ENCODE results near the gene MPP2. TPM values are rescaled to one million over a fixed set of nuclear protein-coding genes. Genes with fewer than 3 reads are reported as not detected.

Gene MPP2
- total and polyA plus RNA-seq, 3 donors from 2014 or later: 25.1 to 31.4 (median 25.8) TPM

DNA sequence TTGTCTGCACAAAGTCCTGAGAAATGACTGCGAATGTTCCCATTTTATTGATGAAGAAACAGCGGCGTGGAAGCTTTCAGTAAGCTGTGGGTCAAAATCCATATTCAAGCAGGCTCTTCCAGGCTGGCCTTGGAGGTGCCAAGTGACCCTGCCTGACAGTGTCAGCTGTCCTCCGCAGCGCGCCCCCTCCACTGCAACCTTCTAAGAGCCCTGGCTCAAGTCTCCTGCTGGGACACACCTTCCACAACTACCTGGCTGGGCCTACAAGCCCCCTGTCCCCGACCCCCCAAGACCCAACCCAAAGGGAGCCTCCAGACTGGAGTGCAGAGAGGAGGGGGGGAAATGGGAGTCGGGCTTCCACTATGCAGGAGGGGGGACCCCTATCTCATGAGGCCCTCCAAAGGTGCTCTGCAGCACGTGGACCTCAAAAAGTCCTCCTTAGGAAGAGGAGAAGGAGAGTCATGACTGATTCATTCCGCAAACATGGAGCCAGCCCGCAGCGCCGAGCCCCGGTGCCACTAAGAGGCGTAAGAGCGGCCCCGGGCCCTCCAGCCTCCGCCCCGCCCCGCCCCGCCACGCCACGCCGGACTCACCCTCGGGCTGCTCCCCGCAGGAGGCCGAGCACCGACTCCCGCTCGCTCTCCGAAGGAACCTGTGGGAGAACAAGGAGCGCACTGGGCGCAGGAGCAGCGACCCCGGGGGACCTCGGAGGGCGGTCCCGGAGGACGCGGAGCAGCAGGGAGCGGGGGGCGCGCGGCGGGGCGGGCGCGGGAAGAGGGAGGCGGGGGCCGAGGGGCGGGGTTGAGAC, 75.0 kb downstream of the MPP2 start:
- intact Hi-C loops (cut with DNase I; ENCODE audit: low total_unique reads): no loop called here
- Histone ChIP-seq H3K9me3 (no peaks in the 10 kb centered on the region), H3K36me3 (ENCODE audit: low read depth, missing control alignments) (no peaks in the 10 kb centered on the region), H3K27ac (peak overlapping the region; percentile 55 to 66), H3K4me1 (peaks cover 5% of the 10 kb centered on the region), H3K27me3 (no peaks in the 10 kb centered on the region), H3K4me3 (peak overlapping the region; percentile 69 to 80)
- TF ChIP-seq POLR2A (IDR thresholded peaks at IDR 0.05): no peak
- TF ChIP-seq, protein P1, sequence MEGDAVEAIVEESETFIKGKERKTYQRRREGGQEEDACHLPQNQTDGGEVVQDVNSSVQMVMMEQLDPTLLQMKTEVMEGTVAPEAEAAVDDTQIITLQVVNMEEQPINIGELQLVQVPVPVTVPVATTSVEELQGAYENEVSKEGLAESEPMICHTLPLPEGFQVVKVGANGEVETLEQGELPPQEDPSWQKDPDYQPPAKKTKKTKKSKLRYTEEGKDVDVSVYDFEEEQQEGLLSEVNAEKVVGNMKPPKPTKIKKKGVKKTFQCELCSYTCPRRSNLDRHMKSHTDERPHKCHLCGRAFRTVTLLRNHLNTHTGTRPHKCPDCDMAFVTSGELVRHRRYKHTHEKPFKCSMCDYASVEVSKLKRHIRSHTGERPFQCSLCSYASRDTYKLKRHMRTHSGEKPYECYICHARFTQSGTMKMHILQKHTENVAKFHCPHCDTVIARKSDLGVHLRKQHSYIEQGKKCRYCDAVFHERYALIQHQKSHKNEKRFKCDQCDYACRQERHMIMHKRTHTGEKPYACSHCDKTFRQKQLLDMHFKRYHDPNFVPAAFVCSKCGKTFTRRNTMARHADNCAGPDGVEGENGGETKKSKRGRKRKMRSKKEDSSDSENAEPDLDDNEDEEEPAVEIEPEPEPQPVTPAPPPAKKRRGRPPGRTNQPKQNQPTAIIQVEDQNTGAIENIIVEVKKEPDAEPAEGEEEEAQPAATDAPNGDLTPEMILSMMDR (IDR thresholded peaks at IDR 0.05): no peak
- peak; percentile 43 for DNase-seq
- WGBS, 2 donors: 12 to 15% methylated on average over 28 to 34 of the region's 51 CpGs

DNA sequence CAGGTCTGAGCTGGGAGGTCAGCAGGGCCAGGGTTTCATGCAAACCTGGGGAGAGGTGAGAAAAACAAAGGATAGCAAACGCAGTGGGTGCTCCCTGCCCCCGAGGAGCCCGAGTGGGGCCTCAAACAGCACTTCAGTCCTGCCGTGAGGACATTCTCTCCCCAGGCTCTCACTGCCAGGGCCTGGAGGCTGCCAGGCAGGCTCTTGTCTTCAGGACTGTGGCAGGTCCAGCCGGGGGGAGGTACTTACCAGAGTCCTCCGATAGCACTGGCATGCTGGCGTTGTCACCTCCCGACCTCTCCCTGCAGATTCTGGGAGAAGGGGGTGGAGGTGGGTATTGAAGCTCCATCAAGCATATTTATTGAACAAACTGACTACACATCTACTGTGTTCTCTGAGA, 75.7 kb downstream of the MPP2 start:
- intact Hi-C loops (cut with DNase I; ENCODE audit: low total_unique reads): no loop called here
- no peaks in the 10 kb centered on the region for H3K27me3 ChIP-seq

DNA sequence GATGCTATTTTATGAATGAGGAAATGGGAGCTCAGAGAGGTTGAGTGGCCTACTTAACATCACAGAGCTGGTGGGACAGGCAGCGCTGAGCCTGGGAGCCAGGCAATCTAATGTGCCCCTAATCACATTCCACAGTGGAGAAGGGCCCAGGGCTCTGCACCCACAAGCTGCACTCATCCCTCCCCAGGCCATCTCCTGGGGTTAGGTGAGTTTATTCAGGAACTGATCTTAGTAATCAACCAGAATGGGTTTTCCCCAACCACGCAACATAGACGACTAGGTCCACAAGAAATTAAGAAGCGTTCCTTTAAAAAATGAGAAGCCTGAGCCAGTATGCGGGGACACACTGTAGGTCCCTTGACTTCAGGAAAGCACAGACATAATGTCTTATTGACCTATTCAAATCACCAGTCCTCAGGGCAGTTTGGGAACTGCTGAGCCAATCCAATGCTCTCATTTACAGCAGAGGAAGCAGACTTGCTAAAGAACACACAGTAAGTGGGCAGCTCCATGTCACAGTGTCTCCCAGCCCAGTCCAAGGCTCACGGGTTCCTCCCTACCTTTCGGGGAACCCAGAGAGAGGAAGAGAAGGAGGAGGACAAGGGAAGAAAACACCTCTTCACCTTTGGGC, 76.7 kb downstream of the MPP2 start:
- Histone ChIP-seq H3K4me3 (no peak overlapping the region), H3K9me3 (no peaks in the 10 kb centered on the region), H3K4me1 (peaks cover 5% of the 10 kb centered on the region), H3K36me3 (ENCODE audit: low read depth, missing control alignments) (no peaks in the 10 kb centered on the region), H3K27ac (no peak overlapping the region), H3K27me3 (no peaks in the 10 kb centered on the region)
- TF ChIP-seq POLR2A (IDR thresholded peaks at IDR 0.05): no peak
- TF ChIP-seq, protein P1 (IDR thresholded peaks at IDR 0.05): no peak
- no peak for DNase-seq
- WGBS, 2 donors: 91 to 93% methylated on average over 7 of the region's 7 CpGs
- intact Hi-C loops (cut with DNase I; ENCODE audit: low total_unique reads): no loop called here

More for the DNA sequence above, 75.7 kb downstream of the MPP2 start:
- DNase-seq: no peak
- 61 to 72% methylated on average over 7 to 8 of the region's 8 CpGs for WGBS, 2 donors
- no peak overlapping the region for H3K27ac ChIP-seq
- no peaks in the 10 kb centered on the region for H3K36me3 ChIP-seq (ENCODE audit: low read depth, missing control alignments)
- no peaks in the 10 kb centered on the region for H3K9me3 ChIP-seq
- TF ChIP-seq POLR2A (IDR thresholded peaks at IDR 0.05): no peak
- TF ChIP-seq, protein P1 (IDR thresholded peaks at IDR 0.05): no peak
- peaks cover 5% of the 10 kb centered on the region for H3K4me1 ChIP-seq
- no peak overlapping the region for H3K4me3 ChIP-seq

DNA sequence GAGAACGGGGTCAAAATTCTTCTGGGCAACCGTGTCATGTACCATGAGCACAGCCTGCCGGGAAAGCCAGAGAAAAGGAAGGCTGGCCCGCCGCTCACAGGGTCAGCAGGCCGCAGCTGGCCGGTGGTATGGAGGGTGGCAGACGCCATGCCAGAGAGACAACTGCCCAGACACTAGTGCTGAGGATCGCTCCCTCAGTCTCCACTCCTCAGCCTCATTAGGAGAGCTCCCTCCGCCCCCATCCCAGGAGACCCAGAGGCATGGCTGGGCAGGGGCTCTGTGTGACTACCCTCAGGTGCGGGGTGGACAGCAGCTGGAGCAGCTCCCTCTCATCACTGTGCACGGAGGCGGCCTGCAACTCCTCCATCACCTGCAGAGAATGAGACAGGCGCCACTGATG, 77.6 kb downstream of the MPP2 start:
- Histone ChIP-seq H3K4me3 (no peak overlapping the region), H3K9me3 (no peaks in the 10 kb centered on the region), H3K27me3 (no peaks in the 10 kb centered on the region), H3K4me1 (peaks cover 5% of the 10 kb centered on the region), H3K36me3 (ENCODE audit: low read depth, missing control alignments) (no peaks in the 10 kb centered on the region), H3K27ac (no peak overlapping the region)
- intact Hi-C loops (cut with DNase I; ENCODE audit: low total_unique reads): no loop called here
- WGBS, 2 donors: 89 to 98% methylated on average over 3 to 14 of the region's 14 CpGs
- no peak for TF ChIP-seq POLR2A (IDR thresholded peaks at IDR 0.05)
- TF ChIP-seq, protein P1 (IDR thresholded peaks at IDR 0.05): no peak
- DNase-seq: no peak

Data from testis (tissue), 3 donors.